ENCODE measurements around the gene ALOX5AP.
A peak's percentile ranks its signal among the peaks of the same experiment; 100 is the strongest.

The ALOX5AP gene

DNA sequence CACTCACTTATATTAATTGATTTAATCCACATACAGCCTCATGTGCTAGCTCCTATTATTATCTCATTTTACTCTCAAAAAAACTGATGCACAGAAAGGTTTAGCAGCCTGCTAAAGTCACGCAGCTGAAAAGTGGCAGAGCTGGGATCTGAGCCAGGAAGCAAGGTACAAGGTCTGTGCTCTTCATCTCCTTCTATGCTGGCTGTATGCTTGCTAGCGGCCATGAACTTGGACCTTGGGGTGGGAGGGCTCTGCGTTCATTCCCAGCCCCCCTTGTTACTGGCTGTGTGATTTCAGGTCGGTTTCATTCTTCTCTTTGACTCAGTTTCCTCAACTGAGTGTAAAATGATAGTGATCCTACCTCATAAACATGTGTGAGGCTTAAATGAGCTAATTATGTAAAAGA, 69.8 kb downstream of the ALOX5AP start:
- ChIA-PET POLR2A (ENCODE audit: low non-redundant PET) (no interaction called here), CTCF (interaction anchor here (1.2 kb wide), 1 partner anchor 60 kb away, joined by 3 read pairs; no protein-coding TSS in a partner anchor)
- TF ChIP-seq, protein P1, sequence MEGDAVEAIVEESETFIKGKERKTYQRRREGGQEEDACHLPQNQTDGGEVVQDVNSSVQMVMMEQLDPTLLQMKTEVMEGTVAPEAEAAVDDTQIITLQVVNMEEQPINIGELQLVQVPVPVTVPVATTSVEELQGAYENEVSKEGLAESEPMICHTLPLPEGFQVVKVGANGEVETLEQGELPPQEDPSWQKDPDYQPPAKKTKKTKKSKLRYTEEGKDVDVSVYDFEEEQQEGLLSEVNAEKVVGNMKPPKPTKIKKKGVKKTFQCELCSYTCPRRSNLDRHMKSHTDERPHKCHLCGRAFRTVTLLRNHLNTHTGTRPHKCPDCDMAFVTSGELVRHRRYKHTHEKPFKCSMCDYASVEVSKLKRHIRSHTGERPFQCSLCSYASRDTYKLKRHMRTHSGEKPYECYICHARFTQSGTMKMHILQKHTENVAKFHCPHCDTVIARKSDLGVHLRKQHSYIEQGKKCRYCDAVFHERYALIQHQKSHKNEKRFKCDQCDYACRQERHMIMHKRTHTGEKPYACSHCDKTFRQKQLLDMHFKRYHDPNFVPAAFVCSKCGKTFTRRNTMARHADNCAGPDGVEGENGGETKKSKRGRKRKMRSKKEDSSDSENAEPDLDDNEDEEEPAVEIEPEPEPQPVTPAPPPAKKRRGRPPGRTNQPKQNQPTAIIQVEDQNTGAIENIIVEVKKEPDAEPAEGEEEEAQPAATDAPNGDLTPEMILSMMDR (conservative IDR thresholded peaks at IDR 0.05; ENCODE audit: low read depth) = no peak
- no peak for DNase-seq (ENCODE audit: low spot score)
- peak overlapping the region; percentile 23; the same call in 1 of the 2 replicates for H3K27ac ChIP-seq

DNA sequence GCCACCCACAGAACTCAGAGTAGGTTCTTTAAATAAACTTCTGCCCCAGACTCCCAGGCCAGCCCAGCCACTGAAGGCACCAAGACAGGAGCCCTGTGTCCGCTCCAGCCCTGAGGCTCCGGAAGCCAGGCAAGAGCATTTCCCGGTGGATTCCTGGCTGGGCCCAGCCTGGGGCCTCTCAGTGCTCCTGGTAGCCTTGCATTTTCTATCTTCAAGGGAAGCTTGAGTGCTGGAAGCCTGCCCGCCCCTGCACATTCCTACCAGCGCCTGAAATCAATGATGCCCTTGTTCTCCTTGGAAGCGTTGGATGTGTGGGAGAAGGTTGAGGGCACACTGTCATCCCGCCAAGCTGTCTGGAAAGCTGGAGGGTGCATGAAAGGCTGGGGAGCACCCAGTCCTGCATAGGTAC, 70.3 kb downstream of the ALOX5AP start:
- ChIA-PET POLR2A (ENCODE audit: low non-redundant PET) (no interaction called here), CTCF (interaction anchor here (1.2 kb wide), 1 partner anchor 60 kb away, joined by 3 read pairs; no protein-coding TSS in a partner anchor)
- peak overlapping the region; percentile 23; the same call in 1 of the 2 replicates for H3K27ac ChIP-seq
- TF ChIP-seq, protein P1 (conservative IDR thresholded peaks at IDR 0.05; ENCODE audit: low read depth) = no peak
- DNase-seq (ENCODE audit: low spot score) = no peak

DNA sequence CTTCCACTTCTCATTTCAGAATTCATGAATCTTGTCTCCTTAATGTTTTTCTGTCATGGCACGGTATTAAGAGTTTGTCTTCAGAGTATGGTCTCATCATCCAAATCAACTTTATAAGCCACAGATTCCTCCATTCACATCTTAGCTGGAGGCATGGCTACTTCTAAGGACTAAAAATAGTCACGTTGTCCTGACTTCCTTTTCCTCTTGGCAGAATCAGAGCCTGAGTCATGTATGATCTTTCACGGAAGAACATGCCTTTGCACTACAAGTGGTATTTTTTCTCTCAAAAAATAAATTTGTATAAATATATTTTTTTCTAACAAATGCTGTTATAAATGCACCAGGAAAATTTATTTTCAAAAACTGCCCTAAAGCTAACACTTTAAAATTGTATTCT, 71.4 kb downstream of the ALOX5AP start:
- TF ChIP-seq, protein P1 (conservative IDR thresholded peaks at IDR 0.05; ENCODE audit: low read depth) = no peak
- H3K27ac ChIP-seq = no peak overlapping the region
- POLR2A ChIA-PET (ENCODE audit: low non-redundant PET) = no interaction called here
- CTCF ChIA-PET = interaction anchor here (0.6 to 1.0 kb wide), 2 partner anchors 507 to 674 kb away, joined by 3 to 4 read pairs; no protein-coding TSS in a partner anchor
- peak; percentile 38 for DNase-seq (ENCODE audit: low spot score)

DNA sequence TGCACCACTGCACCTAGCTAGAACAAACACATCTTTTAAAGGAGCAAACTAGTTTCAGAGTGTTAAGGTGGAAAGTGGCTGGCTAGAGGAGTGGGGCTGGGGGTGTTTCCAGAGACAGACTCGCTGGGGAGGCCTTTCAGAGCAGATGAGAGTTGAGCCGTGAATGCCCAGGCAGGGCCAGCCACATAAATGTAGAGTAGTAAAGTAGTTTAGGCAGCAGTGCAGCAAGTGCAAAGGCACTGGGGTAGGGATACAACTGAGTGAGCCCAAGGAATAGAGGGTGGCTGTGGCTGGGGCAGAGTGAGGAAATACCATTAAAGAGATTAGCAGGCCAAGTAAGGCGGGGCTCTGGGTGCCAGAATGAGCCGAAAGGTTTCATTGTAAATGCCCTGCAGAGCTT, 72.0 kb downstream of the ALOX5AP start:
- ChIA-PET CTCF (interaction anchor here (0.7 kb wide), 1 partner anchor 12 kb away, joined by 6 read pairs; no protein-coding TSS in a partner anchor), POLR2A (ENCODE audit: low non-redundant PET) (no interaction called here)
- TF ChIP-seq, protein P1 (conservative IDR thresholded peaks at IDR 0.05; ENCODE audit: low read depth) = no peak
- DNase-seq (ENCODE audit: low spot score) = no peak
- peak overlapping the region; percentile 46 for H3K27ac ChIP-seq

DNA sequence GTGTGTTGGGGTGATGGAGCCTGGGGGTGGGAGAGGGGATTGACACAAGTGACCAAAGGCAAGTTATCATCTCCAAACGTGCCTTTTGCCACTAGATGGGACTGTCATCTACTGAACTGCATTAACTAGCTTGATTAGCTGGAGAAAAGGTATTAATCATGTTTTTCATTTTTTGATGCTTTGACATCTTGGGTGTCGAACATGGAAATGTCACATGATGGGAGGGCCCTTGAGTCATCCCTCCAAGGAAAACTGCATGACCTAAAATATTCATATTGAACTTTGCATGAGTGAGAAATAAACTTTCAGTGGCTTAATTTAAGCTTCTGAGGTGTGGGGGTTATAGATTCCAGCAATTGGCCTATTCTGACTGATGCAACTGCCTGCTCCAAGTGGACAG, 73.3 kb downstream of the ALOX5AP start:
- ChIA-PET POLR2A (ENCODE audit: low non-redundant PET) (no interaction called here), CTCF (interaction anchor here (0.5 to 1.1 kb wide), 5 partner anchors 10 to 181 kb away, joined by 3 read pairs; no protein-coding TSS in a partner anchor)
- H3K27ac ChIP-seq = no peak overlapping the region
- no peak for DNase-seq (ENCODE audit: low spot score)
- TF ChIP-seq, protein P1 (conservative IDR thresholded peaks at IDR 0.05; ENCODE audit: low read depth) = no peak

DNA sequence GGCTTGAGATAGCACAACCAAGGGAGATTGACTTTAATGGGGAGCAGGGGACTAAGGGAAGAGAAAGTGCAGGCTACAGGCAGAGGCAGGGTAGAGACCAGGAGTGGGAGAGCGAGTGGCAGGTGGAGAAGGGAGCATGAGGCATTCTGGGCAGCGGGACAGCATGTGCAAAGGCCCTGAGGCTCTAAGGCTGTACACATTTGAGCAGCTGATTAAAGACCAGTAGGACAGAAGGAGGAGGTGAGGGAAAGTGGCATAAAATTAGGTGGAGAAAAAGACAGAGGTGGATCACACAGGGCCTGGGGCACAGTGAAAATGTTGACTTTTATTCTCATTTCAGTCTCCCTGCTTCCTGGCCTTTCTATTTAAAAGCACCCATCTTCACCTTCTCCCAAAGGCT, 74.4 kb downstream of the ALOX5AP start:
- TF ChIP-seq, protein P1 (conservative IDR thresholded peaks at IDR 0.05; ENCODE audit: low read depth) = no peak
- ChIA-PET CTCF (interaction anchor here (0.7 kb wide), 1 partner anchor 242 kb away, joined by 3 read pairs; no protein-coding TSS in a partner anchor), POLR2A (ENCODE audit: low non-redundant PET) (no interaction called here)
- no peak for DNase-seq (ENCODE audit: low spot score)
- peak overlapping the region; percentile 77 for H3K27ac ChIP-seq
